ENCODE data around the gene CHAD.

DNA sequence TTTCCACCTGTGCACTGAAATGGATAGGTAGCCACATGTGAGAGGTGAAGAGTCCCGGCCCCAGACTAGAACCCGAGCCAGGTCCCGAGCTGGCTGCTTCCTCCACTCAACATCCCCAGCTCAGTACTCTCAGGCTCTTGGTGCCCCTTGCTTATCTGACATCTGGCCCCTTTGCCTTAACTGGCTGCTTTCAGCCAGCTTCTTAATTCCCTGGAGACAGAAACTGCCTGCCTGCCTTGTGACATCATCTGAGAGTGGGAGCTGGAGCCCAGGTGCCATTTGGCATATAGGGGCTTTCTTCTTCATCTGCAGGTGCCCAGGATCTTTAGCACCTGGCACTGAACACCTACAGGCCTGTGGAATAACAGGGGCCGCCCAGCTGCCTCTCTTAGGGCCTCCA is 8.9 kb downstream of the CHAD start:
- TF ChIP-seq ZNF274 (IDR thresholded peaks at IDR 0.05; ENCODE audit: low read depth, low read length) = no peak
- TF ChIP-seq SUZ12 (IDR thresholded peaks at IDR 0.05; ENCODE audit: extremely low read depth, insufficient read depth, insufficient read length) = no peak
